IMR-90 (cell line): Measurements from ENCODE around the gene SEMA6A. TPM values are rescaled to one million over a fixed set of nuclear protein-coding genes. Genes with fewer than 3 reads are reported as not detected.

Experiments
- ATAC-seq: fragments of 200-7000 bp; cut with Tn5 transposase; 2 replicates; pipeline ENCODE4 v1.9.1; 2020; ENCODE audit warnings: low read depth, mild to moderate bottlenecking, moderate library complexity
- BruUV-seq: library from RNA; stranded (reverse); fragments of 400-500 nt; replicated peaks from 2 replicates; lab custom pipeline; 2021; lab: Mats Ljungman, UMichigan
- CTCF ChIA-PET: fragments of 300-600 bp; formaldehyde crosslinking; extraction: SDS; loops from one replicate; lab custom pipeline; 2021; ENCODE audit warnings: antibody characterized with exemption; lab: Yijun Ruan, JAX
- POLR2A ChIA-PET: fragments of 300-600 bp; sonication (Branson Sonifier 250); formaldehyde crosslinking; loops from one replicate; lab custom pipeline; 2022; ENCODE audit warnings: antibody characterized with exemption; ENCODE audit not compliant: unreplicated experiment; lab: Charles Lee
- DNase-seq: peaks from one replicate; pipeline ENCODE4 v3.0.0; 2013
- H2AFZ ChIP-seq: replicated peaks from 2 replicates; pipeline ENCODE3; 2013; ENCODE audit warnings: low read length, mild to moderate bottlenecking; ENCODE audit not compliant: poor library complexity
- H2AK5ac ChIP-seq: 2 replicates; pipeline ENCODE4 v1.6.1; 2013; ENCODE audit warnings: low read depth, low read length, inconsistent platforms
- H2AK9ac ChIP-seq: replicated peaks from 2 replicates; pipeline ENCODE3; 2013; ENCODE audit warnings: mild to moderate bottlenecking, low read depth, low read length, moderate library complexity; ENCODE audit not compliant: poor library complexity
- H2BK120ac ChIP-seq: 2 replicates; pipeline ENCODE4 v1.6.1; 2013; ENCODE audit warnings: low read depth, low read length, inconsistent platforms
- H2BK15ac ChIP-seq: 3 replicates; pipeline ENCODE4 v1.6.1; 2013; ENCODE audit warnings: low read depth, low read length, inconsistent platforms
- H2BK20ac ChIP-seq: 2 replicates; pipeline ENCODE4 v1.6.1; 2013; ENCODE audit warnings: low read depth, mild to moderate bottlenecking, inconsistent platforms, low read length, moderate library complexity
- H2BK5ac ChIP-seq: 2 replicates; pipeline ENCODE4 v1.6.1; 2013; ENCODE audit warnings: mild to moderate bottlenecking, low read depth, low read length, inconsistent platforms; ENCODE audit not compliant: poor library complexity, severe bottlenecking
- H3K14ac ChIP-seq: replicated peaks from 2 replicates; pipeline ENCODE4 v1.6.1; 2013; ENCODE audit warnings: low read depth, low read length, inconsistent platforms
- H3K18ac ChIP-seq: 2 replicates; pipeline ENCODE4 v1.6.1; 2013; ENCODE audit warnings: low read depth, low read length, control low read depth
- H3K23ac ChIP-seq: 2 replicates; pipeline ENCODE4 v1.6.1; 2013; ENCODE audit warnings: low read depth, low read length, inconsistent platforms
- H3K27ac ChIP-seq: 2 replicates; pipeline ENCODE4 v1.5.1; 2013; ENCODE audit warnings: mild to moderate bottlenecking, control low read depth, low read length; ENCODE audit not compliant: insufficient read depth
- H3K27me3 ChIP-seq: 2 replicates; pipeline ENCODE4 v1.6.1; 2013; ENCODE audit warnings: low read length; ENCODE audit not compliant: control insufficient read depth, insufficient read depth
- H3K36me3 ChIP-seq: 2 replicates; pipeline ENCODE4 v1.6.1; 2013; ENCODE audit warnings: low read length, mixed read lengths; ENCODE audit not compliant: control insufficient read depth, insufficient read depth
- H3K4ac ChIP-seq: 2 replicates; pipeline ENCODE4 v1.6.1; 2013; ENCODE audit warnings: low read depth, low read length, inconsistent platforms
- H3K4me1 ChIP-seq: 2 replicates; pipeline ENCODE4 v1.6.1; 2013; ENCODE audit warnings: low read length, mixed read lengths; ENCODE audit not compliant: control insufficient read depth, insufficient read depth
- H3K4me2 ChIP-seq: 2 replicates; pipeline ENCODE4 v1.6.1; 2013; ENCODE audit warnings: low read depth, mild to moderate bottlenecking, control low read depth, low read length, moderate library complexity
- H3K4me3 ChIP-seq: 2 replicates; pipeline ENCODE4 v1.5.1; 2013; ENCODE audit warnings: low read depth, mild to moderate bottlenecking, control low read depth, low read length, moderate library complexity; ENCODE audit not compliant: insufficient read depth
- H3K56ac ChIP-seq: 2 replicates; pipeline ENCODE4 v1.6.1; 2013; ENCODE audit warnings: low read length, inconsistent platforms; ENCODE audit not compliant: insufficient read depth; ENCODE audit errors: extremely low read depth
- H3K79me1 ChIP-seq, 2 experiments: 2 replicates each; pipeline ENCODE4 v1.6.1; 2013; ENCODE audit warnings: low read length in 2 of 2, inconsistent platforms in 1 of 2, low read depth in 1 of 2
- H3K9ac ChIP-seq: 2 replicates; pipeline ENCODE4 v1.6.1; 2013; ENCODE audit warnings: low read depth, low read length, control low read depth
- H3K9me1 ChIP-seq: 2 replicates; pipeline ENCODE4 v1.6.1; 2013; ENCODE audit warnings: low read length, inconsistent platforms; ENCODE audit not compliant: insufficient read depth
- H3K9me3 ChIP-seq: 2 replicates; pipeline ENCODE4 v1.6.1; 2013; ENCODE audit warnings: low read length; ENCODE audit not compliant: control insufficient read depth, insufficient read depth
- H4K20me1 ChIP-seq: 2 replicates; pipeline ENCODE4 v1.6.1; 2013; ENCODE audit warnings: low read length, inconsistent platforms; ENCODE audit not compliant: insufficient read depth
- H4K5ac ChIP-seq: 2 replicates; pipeline ENCODE4 v1.6.1; 2013; ENCODE audit warnings: mild to moderate bottlenecking, low read depth, low read length, control low read depth
- H4K8ac ChIP-seq, 2 experiments: 2 replicates each; pipeline ENCODE4 v1.6.1; 2013; ENCODE audit warnings: low read depth in 2 of 2, low read length in 2 of 2, control low read depth in 1 of 2, inconsistent platforms in 1 of 2
- H4K91ac ChIP-seq: 2 replicates; pipeline ENCODE4 v1.6.1; 2013; ENCODE audit warnings: low read depth, low read length, inconsistent platforms; ENCODE audit not compliant: insufficient read depth
- ELK1 ChIP-seq: fragments of 150-350 bp; IDR thresholded peaks from 2 replicates; pipeline ENCODE4 v1.6.1; 2016; ENCODE audit warnings: low read depth, mild to moderate bottlenecking, low read length, moderate library complexity, borderline replicate concordance
- WGBS, 2 experiments: methylation state at CpG; one replicate each; pipeline versions ENCODE4 v1.1.5 to v1.1.7; 2013; ENCODE audit warnings: missing lambda C conversion rate in 2 of 2; ENCODE audit not compliant: insufficient read length in 1 of 2; ENCODE audit errors: extremely low coverage in 2 of 2; 5-methylcytosine and 5-hydroxymethylcytosine counted together
- dilution Hi-C: fragments of 300-500 bp; cut with HindIII; formaldehyde crosslinking; loops from one replicate; pipeline ENCODE4 v1.14.3; 2018; ENCODE audit warnings: low sequenced_read_pairs; ENCODE audit not compliant: unreplicated experiment
- in situ Hi-C: fragments of 300-500 bp; cut with MboI; formaldehyde crosslinking; loops from 3 replicates; pipeline ENCODE4 v1.14.3; 2019; ENCODE audit warnings: low sequenced_read_pairs, inconsistent platforms, mixed read lengths
- intact Hi-C: fragments of 100-400 bp; cut with micrococcal nuclease; formaldehyde crosslinking; loops from 2 replicates; pipeline ENCODE4 v1.10.0; 2022
- polyA plus RNA-seq, 3 experiments: library from polyadenylated mRNA; depleted of rRNA; stranded (reverse); fragments of >200 nt; gene quantifications; 2 replicates each; pipeline ENCODE4 v1.2.3, GENCODE V29; 2012; ENCODE audit warnings: low replicate concordance in 1 of 3
- total RNA-seq: library from RNA; depleted of rRNA; stranded (reverse); fragments of >200 nt; gene quantifications from 2 replicates; pipeline ENCODE4 v1.2.3, GENCODE V29; 2012
- TF ChIP-seq, protein P1 (sequence below): conservative IDR thresholded peaks from 2 replicates; pipeline ENCODE4 v1.5.1; 2012; ENCODE audit warnings: mild to moderate bottlenecking, low read depth, low read length, improper control_type of control experiment

SEMA6A gene
- total and polyA plus RNA-seq, 2 of the 4 experiments (the other 2 are of a cell fraction), result 0.27 to 0.36 TPM

- no peak overlapping the region for H2BK5ac ChIP-seq
- H3K79me1 ChIP-seq, result no peaks in the 10 kb centered on the region
- no peak overlapping the region for H4K8ac ChIP-seq
- TF ChIP-seq, protein P1, sequence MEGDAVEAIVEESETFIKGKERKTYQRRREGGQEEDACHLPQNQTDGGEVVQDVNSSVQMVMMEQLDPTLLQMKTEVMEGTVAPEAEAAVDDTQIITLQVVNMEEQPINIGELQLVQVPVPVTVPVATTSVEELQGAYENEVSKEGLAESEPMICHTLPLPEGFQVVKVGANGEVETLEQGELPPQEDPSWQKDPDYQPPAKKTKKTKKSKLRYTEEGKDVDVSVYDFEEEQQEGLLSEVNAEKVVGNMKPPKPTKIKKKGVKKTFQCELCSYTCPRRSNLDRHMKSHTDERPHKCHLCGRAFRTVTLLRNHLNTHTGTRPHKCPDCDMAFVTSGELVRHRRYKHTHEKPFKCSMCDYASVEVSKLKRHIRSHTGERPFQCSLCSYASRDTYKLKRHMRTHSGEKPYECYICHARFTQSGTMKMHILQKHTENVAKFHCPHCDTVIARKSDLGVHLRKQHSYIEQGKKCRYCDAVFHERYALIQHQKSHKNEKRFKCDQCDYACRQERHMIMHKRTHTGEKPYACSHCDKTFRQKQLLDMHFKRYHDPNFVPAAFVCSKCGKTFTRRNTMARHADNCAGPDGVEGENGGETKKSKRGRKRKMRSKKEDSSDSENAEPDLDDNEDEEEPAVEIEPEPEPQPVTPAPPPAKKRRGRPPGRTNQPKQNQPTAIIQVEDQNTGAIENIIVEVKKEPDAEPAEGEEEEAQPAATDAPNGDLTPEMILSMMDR, result no peak
- TF ChIP-seq ELK1, result no peak
- H3K9me1 ChIP-seq, result no peaks in the 10 kb centered on the region
- no peak overlapping the region for H4K5ac ChIP-seq
- no peak overlapping the region for H2BK120ac ChIP-seq
- H3K4me1 ChIP-seq, result no peaks in the 10 kb centered on the region
- no peak overlapping the region for H3K4me2 ChIP-seq
- no peak for DNase-seq
- no peaks in the 10 kb centered on the region for H4K20me1 ChIP-seq
- no peak overlapping the region for H3K9ac ChIP-seq
- no peaks in the 10 kb centered on the region for H3K36me3 ChIP-seq
- H2AFZ ChIP-seq, result no peak overlapping the region
- CTCF ChIA-PET, result interaction anchor here (0.6 kb wide), 1 partner anchor 425 kb away, joined by 3 read pairs; no protein-coding TSS in a partner anchor
- no peak overlapping the region for H2AK5ac ChIP-seq
- ATAC-seq, result no peak
- no peak overlapping the region for H2BK15ac ChIP-seq
- no peak overlapping the region for H3K56ac ChIP-seq
- dilution Hi-C loops, result no loop called here
- in situ Hi-C loops, result no loop called here
- H4K91ac ChIP-seq, result no peak overlapping the region
- WGBS, 2 experiments, result no CpG with 5 or more reads among the region's 6 CpGs
- no peak overlapping the region for H3K23ac ChIP-seq
- no peak overlapping the region for H2AK9ac ChIP-seq
- no TSS peak for BruUV-seq
- no peak overlapping the region for H3K27ac ChIP-seq
- no peaks in the 10 kb centered on the region; the same call in 1 of the 2 replicates for H3K27me3 ChIP-seq
- no peak overlapping the region for H3K14ac ChIP-seq
- no peak overlapping the region for H3K4me3 ChIP-seq
- no peaks in the 10 kb centered on the region for H3K9me3 ChIP-seq
- POLR2A ChIA-PET, result no interaction called here
- no peak overlapping the region for H3K18ac ChIP-seq
- intact Hi-C loops, result no loop called here
- H2BK20ac ChIP-seq, result no peak overlapping the region
- H3K4ac ChIP-seq, result no peak overlapping the region
Measured at GRCh38 chr5:116563736-116564308, 10.8 kb downstream of the SEMA6A start.
